NCI-H524 treated with DMSO at 0.1 percent for 48 hours (cell line): ENCODE measurements around the gene ACSBG1.
"Not testable (repeated sequence)": the region's sequence is repeated elsewhere in the genome, so short reads cannot be mapped to it uniquely, and the experiment has no call there.

Experiments
- DNase-seq: peaks from one replicate; lab custom pipeline; 2025; lab: John Stamatoyannopoulos, UW

Gene ACSBG1

DNA sequence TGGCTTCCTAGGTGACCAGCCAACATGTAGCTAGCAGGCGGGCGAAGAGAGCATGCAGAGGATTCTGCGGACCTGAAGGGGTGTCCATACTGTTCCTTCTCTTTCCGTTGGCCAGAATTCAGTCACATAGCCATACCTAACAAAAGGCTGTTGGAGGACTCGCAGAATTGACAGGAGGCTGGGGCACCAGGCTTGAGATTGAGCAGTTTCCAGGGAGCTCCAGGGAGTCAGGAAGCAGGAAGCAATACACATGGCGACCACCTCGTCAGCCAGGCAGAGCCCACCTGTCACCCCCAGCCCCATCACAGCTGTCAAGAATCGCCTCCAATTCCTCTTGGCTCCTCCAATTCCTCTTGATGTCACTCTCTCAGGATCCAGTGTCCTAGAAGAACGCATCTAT is 16.8 kb upstream of the ACSBG1 start:
- DNase-seq, result no peak

DNA sequence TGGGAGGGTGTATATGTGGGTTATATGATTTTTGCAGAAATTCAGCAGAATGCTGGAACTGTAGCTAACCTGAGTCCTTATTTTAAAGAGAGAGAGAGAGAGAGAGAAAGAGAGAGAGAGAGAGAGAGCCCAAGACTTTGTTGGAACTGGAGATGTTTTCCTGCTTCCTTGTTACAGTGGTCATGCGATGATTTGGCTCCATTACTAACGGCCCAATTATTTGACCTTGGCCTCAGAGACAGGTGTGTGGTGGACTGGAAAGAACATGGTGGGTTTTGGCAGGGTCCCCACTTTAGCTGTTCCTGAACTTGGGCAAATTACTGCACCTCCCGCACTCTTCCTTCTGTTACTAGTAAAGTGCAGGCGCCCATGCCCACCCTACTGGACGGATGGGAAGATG is 14.8 kb upstream of the ACSBG1 start:
- DNase-seq, result no peak

DNA sequence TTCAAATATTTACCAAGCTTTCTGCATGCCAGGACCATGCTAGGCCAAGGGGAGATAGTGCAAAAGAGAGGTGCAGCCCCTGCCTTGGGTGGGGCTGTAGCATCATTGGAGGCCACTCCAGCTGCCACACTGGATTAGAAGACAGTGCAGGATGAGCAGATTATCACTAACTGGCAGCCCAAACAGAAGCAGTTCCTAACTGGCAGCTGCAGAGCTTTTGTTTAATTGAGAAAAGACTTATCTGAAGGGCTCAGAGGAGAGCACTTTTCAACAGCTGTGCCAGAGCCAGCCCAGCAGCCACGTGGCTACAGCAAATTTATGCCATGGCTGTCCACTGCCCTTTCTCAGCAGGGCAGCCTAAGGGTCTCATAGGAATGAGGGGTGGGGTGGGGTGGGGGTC is 13.5 kb upstream of the ACSBG1 start:
- peak; percentile 43 for DNase-seq

DNA sequence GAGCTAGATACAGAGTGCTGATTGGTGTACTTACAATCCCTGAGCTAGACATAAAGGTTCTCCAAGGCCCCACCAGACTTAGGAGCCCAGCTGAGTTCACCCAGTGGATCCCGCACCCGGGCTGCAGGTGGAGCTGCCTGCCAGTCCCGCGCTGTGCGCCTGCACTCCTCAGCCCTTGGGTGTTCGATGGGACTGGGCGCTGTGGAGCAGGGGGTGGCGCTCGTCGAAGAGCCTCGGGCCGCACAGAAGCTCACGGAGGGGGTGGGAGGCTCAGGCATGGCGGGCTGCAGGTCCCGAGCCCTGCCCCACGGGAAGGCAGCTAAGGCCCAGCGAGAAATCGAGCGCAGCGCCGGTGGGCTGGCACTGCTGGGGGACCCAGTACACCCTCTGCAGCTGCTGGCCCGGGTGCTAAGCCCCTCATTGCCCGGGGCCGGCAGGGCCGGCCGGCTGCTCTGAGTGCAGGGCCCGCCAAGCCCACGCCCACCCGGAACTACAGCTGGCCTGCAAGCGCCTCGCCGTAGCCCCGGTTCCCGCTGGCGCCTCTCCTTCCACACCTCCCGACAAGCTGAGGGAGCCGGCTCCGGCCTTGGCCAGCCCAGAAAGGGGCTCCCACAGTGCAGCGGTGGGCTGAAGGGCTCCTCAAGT is 11.7 kb upstream of the ACSBG1 start:
- DNase-seq, result not testable (repeated sequence)

DNA sequence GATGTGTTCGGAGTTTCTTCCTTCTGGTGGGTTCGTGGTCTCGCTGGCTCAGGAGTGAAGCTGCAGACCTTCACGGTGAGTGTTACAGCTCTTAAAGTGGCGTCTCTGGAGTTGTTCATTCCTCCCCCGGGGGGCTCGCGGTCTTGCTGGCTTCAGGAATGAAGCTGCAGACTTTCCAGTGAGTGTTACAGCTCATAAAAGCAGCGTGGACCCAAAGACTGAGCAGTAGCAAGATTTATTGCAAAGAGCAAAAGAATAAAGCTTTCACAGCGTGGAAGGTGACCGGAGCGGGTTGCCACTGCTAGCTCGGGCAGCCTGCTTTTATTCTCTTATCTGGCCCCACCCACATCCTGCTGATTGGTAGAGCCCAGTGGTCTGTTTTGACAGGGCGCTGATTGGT is 11.0 kb upstream of the ACSBG1 start:
- DNase-seq, result not testable (repeated sequence)

DNA sequence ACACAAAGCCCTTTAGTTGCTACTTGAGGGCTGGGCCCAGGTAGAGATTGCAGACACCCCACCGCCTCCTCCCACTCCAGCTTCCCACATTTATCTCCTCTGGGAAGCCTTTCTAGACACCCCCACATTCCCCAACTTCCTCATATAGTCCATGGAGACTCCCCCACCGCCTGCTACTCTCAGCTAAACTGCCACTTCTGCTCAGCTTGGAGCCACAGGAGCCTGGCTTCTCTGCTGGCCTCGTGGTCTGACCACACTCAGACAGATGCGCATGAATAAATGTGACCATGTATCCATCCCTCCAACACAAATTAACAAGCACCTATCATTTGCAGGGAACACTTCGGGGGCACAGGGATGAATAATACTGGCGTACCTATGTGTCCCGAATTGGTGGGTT is 10.5 kb upstream of the ACSBG1 start:
- DNase-seq, result no peak

DNA sequence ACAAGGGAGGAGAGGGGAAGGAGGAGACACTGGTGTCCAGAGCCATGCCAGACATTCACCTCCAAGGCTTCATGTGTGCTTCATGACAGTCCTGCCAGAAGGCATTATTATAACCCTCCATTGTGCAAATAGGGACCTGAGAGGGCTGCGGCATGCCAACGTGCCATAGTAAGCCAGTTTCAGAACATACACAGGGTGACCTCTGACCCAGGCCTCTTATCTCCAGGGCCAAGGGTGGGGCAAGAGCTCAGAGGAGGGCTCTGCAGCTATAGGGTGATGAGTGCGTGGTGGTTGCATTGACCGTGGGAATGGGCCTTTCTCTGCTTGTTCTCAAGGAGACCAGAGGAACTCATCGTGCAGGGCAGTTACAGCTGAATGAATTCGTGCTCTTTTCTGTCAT is 9.7 kb upstream of the ACSBG1 start:
- no peak for DNase-seq

DNA sequence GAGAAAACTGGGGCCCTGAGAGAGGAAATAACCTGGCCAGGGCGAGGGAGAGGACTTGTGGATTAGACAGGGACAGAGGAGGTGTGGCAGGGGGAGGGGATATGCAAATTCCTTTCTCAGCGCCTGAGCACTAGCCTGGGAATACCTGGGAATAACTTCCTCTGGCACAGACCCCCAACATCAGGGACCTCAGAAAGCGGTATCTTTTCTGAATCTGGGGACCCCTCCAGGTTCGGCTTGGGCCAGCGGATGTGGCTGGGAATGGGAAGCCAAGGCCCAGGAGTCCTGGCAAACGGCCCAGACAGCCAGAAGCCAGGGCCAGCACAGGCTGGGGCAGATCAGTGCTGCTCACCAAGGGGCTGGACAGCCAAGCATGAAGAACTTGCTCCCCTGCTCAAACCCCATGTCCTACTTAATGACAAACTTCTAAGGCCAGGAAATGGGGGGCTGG is 9.2 kb upstream of the ACSBG1 start:
- DNase-seq, result no peak

DNA sequence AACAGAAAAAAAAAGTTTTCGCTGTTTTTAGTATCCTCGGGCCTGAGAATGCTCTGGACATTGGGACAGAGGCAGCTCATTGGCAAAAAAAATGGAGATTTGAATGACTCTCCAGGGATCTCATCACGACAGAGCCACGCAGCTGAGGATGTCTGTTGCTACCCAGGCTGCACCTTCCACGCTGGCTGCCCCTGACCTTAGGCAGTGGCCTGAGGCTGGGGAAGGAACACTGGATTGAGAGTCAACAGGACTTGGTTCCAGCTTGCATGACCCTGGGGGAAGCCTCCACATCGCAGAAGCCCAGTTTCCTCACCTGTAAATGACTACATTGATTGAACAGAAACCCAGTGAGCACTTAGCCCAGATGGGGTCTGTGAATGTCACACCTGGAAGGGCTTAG is 8.7 kb upstream of the ACSBG1 start:
- no peak for DNase-seq

DNA sequence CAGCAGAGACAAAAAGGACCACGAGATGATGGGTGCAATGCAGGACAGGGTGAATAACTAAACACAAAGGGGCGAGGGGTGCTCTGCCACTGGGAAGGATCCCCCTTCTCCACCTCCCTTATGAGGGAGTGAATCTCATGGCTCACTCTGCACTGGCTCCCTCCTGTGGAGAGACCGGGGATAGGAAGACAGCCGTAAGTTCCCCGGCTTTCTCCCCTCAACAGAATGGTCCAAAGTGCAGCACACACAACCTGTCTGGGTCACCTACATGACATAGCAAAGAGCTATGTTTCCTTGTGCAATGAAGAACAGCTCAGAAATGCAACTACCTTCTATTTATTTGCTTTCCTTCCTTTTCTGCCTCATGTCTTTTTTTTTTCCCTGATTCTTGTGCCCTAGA is 7.8 kb upstream of the ACSBG1 start:
- DNase-seq, result no peak

DNA sequence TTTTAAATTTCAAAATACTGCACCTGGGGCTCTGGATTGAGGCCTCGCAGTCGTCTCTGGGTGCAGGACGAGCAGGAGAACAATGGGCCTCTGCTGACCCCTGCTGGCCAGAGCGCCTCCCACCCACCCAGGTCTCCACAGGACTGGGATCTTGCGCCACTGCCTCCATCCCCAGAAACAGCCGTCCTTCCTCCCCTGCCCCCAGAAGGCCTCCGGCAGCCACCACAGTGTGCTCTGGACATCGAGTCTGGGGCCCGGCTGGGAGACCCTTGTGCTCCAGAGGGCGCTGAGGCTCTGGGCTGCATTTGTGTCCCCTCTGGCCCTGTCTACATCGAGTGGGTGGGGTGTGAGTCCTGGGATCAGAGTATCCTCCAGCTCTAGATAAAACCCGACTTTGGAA is 6.7 kb upstream of the ACSBG1 start:
- peak; percentile 11 for DNase-seq

DNA sequence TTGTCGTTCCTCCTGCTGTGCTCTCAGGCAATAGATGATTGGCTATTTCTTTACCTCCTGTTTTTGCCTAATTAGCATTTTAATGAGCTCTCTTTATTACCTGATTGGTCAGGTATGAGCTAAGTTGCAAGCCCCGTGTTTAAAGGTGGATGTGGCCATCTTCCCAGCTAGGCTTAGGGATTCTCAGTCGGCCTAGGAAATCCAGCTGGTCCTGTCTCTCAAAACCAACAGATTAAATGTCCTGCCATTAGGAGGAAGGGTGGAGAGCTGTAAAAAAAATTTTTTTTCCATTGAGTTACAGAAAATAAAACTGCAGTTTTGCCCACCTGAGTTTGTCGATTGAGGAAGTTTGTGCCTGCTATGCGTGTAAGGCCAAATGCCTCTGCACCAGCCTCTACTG is 5.4 kb upstream of the ACSBG1 start:
- DNase-seq, result no peak

DNA sequence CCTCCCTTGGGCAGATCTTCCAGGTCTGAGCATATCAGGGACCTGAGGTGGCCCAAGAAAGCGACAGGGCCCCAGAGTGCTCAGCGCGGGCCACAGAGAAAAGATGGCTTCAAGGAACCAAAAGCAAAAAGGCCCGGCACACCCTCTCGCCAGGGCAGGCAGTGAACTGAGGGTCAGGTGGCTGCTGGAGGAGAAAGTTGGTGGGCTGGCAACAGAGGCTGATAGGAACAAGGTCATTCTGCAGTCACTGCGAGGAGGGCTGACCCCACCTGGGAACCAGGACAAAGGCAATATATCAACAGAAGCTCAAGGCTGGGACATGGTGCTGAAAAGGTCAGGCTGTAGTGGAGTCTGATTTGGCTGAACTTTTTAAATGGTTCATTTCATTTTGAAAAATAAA is 2.8 kb upstream of the ACSBG1 start:
- no peak for DNase-seq

DNA sequence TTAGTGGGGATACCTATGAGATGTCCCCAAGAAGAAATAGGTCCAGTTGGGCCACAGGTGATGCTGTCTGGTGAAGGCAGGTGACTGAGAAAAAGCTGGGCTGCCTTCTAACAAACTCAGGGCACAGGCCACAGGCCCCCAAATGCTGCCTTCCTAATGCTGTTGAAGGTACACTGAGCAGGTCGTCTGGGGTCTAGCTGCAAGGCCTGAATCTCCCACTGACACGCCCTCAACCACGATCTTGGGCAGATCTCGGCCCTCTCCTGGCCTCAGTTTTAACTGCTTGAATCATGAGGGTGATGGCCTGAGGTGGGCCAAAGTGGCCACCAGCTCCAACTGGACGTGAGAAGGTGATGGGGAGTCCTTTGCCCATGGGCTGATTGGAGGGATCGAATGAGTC is 2.1 kb upstream of the ACSBG1 start:
- no peak for DNase-seq

DNA sequence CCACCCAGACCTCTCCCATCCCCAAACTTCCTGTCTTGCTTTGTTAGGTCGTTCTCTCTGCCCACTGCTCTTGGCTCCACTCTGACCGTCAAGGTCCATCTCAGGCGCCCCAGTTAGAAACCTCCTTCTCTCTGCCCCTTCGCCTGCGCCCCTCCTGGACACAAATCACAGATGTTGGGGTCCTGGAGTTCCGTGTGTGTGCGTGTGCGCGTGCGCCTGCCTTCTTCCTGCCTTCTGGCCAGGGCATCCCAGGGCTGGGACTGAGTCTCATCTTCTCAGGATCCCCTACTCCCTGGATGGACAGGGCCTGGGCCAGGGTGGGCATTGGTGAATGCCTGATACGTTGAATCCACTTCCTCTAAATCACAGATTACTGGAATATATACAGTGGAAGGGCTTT is 869 bp downstream of the ACSBG1 start:
- DNase-seq, result no peak

DNA sequence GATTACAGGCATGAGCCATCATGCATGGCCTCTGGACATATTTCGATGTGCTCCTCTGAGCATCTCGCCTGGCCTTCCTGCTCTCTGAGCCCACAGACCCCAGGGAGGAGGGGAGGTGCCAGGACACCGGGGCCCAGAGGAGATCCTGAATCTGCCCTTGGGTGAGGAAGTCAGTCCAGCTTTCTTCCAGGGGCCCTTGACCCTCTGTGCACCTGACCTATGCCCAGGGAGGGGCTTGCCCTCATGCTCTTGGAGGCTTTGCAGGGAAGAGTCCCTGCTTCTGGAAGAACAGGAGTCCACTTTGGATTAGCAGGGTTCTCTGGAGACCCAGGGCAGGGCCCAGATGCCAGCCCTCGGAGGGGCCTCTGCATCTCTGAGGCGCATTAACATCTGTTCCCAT is 1.4 kb downstream of the ACSBG1 start:
- no peak for DNase-seq

DNA sequence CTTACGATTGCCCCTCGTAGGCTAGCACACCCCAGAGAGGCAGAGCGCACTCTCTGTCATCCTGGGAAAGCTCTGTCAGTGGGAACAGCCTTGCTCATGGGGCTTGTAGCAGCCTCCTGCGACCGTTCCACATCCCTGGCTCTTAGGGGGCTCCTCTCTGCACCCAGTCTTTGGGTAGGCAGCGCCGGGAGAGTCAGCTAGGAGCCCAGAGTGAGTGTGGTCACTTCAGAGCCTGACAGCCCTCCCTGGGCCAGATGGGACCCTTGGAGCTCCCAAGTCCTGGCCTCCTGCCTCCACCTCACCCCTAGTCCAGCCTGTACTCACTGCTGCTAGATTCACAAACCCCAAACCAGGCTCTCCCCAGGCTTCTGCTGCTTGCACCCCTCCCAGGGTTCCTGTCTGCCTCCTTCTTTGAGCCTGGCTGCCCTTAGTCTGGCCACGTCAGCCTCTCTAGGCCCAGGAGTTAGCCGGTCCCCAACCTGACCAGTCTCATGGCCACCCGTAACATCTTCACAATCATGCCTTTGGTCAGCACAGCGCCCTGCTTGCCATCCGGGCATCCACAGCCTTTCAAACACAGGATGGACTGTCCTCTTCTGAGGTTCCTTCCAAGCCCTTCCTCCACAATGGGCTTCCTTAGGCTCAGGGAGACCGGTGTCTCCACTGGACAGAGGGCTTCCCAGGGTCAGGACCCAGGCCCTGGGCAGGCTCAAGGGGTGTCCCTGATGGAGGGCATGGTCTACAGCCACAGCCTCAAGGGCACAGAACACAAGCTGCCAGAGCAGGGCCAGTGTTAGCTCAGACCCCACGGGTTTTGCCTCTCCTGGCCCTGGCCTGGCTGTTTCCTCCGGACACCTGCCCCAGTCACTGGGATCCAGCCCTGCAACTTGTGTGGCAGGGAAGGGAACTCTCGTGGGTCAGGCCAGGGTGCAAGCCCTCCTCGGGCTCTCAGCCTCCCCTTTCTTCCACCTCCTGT is 4.6 kb downstream of the ACSBG1 start:
- no peak for DNase-seq

DNA sequence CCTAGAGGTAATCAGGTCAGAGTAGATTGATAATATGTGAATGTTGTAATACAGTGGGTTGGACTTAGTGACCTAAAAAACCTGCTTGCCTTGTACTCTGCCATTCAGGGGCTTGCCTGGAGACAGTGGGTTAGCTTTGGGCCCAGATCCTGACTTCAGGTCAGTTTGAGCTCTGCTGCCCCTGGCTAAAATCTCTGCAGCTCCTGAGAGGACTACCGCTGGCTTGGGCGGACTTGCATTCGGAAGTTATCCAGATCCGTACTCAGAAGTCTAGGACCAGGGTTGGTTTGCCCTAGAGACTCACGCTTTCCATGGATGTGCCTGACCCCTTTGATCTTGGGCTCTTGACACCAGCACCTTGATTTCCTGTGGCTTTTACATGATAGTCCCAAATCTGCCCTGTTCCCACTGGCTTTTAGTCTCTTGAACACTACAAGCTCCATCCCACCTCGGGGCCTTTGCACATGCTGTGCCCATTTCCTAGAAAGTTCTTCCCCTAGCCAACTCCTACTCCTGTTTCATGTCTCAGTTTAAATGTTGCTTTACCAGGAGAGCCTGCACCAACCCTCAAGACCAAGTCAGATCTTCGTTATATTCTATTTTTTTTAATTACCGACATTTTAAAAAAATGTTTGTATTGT is 5.9 kb downstream of the ACSBG1 start:
- no peak for DNase-seq

DNA sequence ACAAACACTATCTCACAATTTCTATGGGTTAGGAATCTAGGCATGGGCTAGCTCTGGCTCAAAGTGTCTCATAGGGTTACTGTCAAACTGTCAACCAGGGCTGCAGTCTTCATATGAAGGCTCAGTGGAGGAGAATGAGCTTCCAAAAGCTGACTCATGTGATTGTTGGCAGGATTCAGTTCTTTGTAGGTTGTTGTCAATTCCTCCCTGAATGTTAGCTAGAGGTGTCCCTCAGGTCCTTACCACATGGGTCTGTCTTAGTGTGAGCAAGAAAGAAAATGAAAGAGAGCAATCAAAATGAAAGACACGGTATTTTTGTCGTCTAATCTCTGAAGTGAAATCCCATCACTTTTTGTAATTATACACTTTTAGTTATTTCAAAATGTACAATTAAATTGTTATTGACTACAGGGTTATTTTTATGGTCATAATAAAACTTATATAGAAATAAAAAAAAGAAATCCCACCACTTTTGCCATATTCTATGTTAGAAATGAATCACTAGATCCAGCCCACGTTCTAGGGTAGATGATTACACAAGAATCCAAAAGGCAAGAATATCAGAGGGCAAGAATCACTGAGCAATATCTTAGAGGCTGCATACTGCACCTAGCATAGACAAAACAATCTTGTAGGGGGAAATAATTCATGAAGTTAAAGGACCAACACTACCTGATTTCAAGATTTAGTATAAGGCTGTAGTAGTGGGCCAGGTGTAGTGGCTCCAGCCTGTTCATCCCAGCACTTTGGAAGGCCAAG is 8.4 kb downstream of the ACSBG1 start:
- no peak for DNase-seq

DNA sequence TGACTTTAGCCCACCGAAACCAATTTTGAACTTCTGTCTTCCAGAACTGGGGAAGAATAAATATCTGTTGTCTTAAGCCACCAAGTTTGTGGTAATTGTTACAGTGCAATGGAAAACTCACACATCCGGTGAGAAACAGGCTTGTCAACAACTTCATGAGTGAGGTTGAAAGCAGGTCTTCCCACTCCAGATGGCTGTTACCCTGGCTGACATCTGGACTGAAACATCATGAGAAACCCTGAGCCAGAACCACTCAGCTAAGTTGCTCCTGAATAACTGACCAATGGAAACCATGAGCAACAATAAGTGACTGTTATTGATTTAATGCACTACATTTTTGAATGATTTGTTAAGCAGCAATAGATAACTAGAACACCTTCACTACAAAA is 10.3 kb downstream of the ACSBG1 start:
- DNase-seq, result peak; percentile 20

DNA sequence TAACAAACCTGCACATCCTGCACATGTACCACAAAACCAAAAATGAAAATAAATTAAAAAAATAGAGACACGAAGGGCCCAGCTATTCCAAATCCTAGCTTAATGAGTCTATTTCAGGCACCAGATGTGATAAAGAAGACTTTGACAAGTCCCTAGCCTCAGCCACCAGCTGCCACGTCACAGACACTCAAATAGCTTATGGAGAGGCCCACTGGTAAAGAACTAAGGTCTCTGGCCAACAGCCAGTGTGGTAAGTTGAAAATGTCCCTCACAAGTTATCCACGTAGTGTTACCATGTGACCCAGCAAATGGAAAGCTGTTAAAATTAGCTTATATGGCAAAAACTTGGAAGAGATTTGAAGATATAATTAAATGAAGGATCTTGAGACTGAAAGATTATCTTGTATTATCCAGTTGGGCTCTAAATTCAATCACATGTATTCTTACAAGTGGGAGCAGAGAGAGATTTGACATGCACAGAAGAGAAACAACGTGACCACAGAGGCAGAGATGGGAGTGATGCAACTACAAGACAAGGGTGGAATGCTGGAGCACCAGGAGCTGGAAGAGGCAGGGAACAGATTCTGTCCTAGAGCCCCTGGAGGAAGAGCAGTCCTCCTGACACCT is 10.9 kb downstream of the ACSBG1 start:
- DNase-seq, result peak; percentile 82
